ACC112 (cell line): ENCODE data around the gene AP5Z1.
A peak's percentile ranks its signal among the peaks of the same experiment; 100 is the strongest.

ENCODE experiments used
- H2AFZ ChIP-seq: fragments of 200-600 bp; sonication (generic); one replicate; pipeline ENCODE4 v1.6.0; 2017; ENCODE audit warnings: antibody characterized with exemption, low read length; ENCODE audit not compliant: unreplicated experiment
- H3K27ac ChIP-seq: fragments of 200-600 bp; sonication (generic); 2 replicates; pipeline ENCODE4 v1.5.1; 2014; ENCODE audit warnings: low read depth, mild to moderate bottlenecking, antibody characterized with exemption, low read length, moderate library complexity
- H3K27me3 ChIP-seq: fragments of 200-600 bp; sonication (generic); 2 replicates; pipeline ENCODE4 v1.6.1; 2014; ENCODE audit warnings: mild to moderate bottlenecking, antibody characterized with exemption, low read length, moderate library complexity, mixed read lengths; ENCODE audit not compliant: insufficient read depth
- H3K36me3 ChIP-seq: fragments of 200-600 bp; sonication (generic); 2 replicates; pipeline ENCODE4 v1.6.1; 2016; ENCODE audit warnings: mild to moderate bottlenecking, antibody characterized with exemption, low read length, moderate library complexity, mixed read lengths; ENCODE audit not compliant: insufficient read depth
- H3K4me1 ChIP-seq: fragments of 200-600 bp; sonication (generic); one replicate; pipeline ENCODE4 v1.6.1; 2016; ENCODE audit warnings: low read length, mixed read lengths; ENCODE audit not compliant: insufficient read depth, unreplicated experiment, control insufficient read depth
- H3K4me3 ChIP-seq: fragments of 200-600 bp; sonication (generic); 2 replicates; pipeline ENCODE4 v1.5.1; 2014; ENCODE audit warnings: mild to moderate bottlenecking, low read depth, low read length
- H3K79me2 ChIP-seq: fragments of 200-600 bp; sonication (generic); one replicate; pipeline ENCODE4 v1.6.0; 2016; ENCODE audit warnings: low read length; ENCODE audit not compliant: control insufficient read depth, unreplicated experiment, insufficient read depth

Gene AP5Z1

DNA sequence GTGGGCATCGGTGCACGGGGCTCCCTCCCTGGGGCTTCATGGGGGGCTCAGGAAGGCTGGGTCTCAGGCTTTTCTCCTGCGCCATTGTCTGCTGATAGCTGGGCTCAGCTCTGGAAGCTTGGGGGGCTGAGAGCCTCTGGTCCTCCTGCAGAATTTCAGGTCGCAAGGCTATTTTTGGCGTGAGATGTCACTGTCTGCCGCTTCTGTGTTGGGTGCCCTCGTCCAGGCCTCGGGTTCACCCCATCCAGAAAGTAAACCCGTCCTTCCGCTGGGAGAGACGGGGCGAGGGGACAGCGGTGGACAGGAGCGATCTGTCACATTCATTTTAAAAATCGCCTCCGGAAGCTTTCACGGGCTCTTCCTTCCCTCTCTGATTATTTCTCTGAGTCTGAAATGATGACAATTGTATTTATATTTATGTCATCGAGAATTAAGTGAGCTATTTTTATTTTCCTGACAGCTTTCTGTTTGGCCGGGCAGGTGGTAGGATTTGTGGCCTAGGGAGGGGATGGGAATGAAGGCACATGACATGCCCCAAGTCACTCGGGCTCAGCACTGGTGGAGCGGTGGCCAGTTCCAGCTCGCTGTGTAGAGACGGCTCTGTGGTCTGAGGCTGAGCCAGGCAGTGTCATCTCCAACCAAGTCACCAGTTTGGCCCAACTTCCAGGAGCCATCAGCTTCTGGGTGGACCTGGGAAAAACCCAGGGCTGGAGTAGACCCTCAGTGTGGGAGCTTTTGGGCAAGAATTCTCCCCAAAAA lies 40.7 kb upstream of the AP5Z1 start:
- Histone ChIP-seq H3K4me3 (no peak overlapping the region), H3K79me2 (peaks cover 60% of the 10 kb centered on the region), H3K36me3 (peaks cover 5% of the 10 kb centered on the region; the same call in 1 of the 2 replicates), H3K27me3 (no peaks in the 10 kb centered on the region), H3K27ac (no peak overlapping the region), H3K4me1 (peaks cover 16% of the 10 kb centered on the region), H2AFZ (no peak overlapping the region)

DNA sequence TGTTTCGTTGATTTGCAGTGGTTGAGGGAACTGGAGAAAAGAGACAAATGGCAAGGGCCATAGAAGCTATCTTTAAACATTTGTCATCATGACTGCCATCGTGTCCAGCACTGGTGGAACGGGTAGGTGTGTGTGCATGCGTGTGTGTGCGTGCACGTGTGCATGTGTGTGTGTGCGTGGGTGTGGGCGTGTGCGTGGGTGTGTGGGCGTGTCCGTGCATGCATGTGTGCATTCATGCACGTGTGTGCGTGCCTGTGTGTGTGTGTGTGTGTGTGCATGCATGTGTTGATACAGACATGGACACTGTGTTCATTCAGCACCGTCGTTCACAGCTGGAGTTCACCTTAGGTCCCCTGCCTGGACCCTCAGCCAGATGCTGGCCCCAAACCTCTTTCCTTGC lies 38.1 kb upstream of the AP5Z1 start:
- Histone ChIP-seq H2AFZ (no peak overlapping the region), H3K79me2 (peaks cover 53% of the 10 kb centered on the region), H3K36me3 (peaks cover 5% of the 10 kb centered on the region; the same call in 1 of the 2 replicates), H3K27me3 (no peaks in the 10 kb centered on the region), H3K27ac (no peak overlapping the region; the same call in 1 of the 2 replicates), H3K4me1 (peaks cover 16% of the 10 kb centered on the region), H3K4me3 (no peak overlapping the region)

DNA sequence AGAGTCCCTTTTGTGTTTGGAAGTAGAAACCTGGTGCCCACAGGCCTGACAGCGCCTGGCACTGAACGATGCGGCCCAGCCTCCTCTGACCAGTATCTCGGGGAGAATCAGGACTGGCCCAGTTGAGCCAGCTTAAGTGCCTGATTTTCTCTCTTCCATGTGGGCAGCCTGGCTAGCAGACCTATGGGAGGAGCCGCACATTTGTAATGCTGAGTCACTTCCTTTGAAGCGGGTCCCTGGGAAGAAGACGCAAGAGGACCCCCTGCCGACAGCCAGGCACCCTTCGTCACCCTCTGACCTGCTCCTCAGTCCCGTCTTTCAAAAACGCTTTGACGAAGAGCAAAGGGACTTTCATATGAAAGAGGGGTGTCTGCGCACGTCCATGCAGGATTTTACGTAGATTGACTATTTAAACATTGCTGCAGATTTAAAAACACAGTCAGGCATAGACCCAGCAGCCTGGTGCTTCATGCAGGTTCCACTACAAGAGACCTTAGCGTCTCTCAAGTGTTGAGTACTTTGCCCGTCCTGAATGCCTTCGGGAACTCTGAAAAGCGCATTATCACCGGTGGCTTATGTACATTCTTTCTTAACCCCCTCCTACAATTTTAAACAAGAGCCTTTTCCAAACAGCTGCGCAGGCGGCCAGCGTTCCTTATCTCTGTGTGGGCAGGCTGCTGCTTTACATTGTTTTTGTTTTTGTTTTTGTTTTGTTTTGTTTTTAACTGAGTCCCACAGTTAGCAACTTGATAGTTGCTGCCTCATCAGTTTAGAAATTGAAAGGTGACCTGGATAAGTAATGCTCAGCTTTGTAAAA lies 36.5 kb upstream of the AP5Z1 start:
- Histone ChIP-seq H3K4me1 (peaks cover 18% of the 10 kb centered on the region), H3K36me3 (peaks cover 5% of the 10 kb centered on the region; the same call in 1 of the 2 replicates), H3K4me3 (peak overlapping the region; percentile 45), H3K27ac (peak overlapping the region; percentile 94), H3K27me3 (no peaks in the 10 kb centered on the region), H2AFZ (no peak overlapping the region), H3K79me2 (peaks cover 45% of the 10 kb centered on the region)

DNA sequence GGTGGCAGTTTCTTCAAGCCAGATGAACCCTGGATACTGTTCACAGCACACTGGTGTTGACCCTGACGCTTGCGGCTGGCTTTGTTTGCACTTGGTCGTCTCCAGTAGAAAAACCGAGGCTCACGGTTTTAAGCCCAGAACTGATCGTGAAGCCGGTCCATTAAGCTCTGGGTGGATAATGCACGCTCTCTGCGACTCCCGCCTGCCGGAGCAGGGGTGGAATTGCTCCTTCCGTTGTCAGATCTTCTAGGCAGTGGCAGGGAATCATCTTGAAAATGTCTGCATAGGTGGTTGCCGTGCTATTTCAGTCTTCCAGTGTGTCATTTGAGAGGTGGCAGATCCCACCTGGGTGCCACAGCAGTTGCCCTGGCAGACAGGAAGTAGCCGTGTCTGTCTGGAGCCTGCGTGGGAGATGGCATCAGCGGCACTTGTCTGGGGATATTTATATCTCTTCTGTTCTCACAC lies 35.9 kb upstream of the AP5Z1 start:
- H3K79me2 ChIP-seq, result peaks cover 40% of the 10 kb centered on the region
- no peaks in the 10 kb centered on the region for H3K27me3 ChIP-seq
- H3K4me1 ChIP-seq, result peaks cover 24% of the 10 kb centered on the region

DNA sequence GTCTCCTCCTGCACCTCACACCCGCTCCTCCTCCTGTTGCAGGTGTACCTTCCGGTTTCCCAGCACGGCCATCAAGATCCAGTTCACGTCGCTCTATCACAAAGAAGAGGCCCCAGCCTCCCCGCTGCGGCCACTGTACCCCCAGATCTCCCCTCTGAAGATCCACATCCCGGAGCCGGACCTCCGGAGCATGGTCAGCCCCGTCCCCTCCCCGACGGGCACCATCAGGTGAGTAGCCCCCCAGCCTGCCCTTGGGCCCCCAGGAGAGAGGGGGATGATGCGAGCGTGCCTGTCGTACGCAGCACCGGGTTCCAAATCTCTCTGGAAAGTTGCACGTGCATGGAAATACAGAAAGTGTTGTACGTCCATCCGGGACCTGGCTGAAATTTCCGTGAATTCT lies 34.6 kb upstream of the AP5Z1 start:
- H2AFZ ChIP-seq, result no peak overlapping the region
- peaks cover 5% of the 10 kb centered on the region; the same call in 1 of the 2 replicates for H3K36me3 ChIP-seq
- no peaks in the 10 kb centered on the region for H3K27me3 ChIP-seq
- no peak overlapping the region for H3K27ac ChIP-seq
- H3K79me2 ChIP-seq, result peaks cover 30% of the 10 kb centered on the region
- H3K4me1 ChIP-seq, result peaks cover 31% of the 10 kb centered on the region
- H3K4me3 ChIP-seq, result no peak overlapping the region

More for the DNA sequence above, 35.9 kb upstream of the AP5Z1 start:
- H3K36me3 ChIP-seq, result peaks cover 5% of the 10 kb centered on the region; the same call in 1 of the 2 replicates
- H3K4me3 ChIP-seq, result peak overlapping the region; percentile 45
- H3K27ac ChIP-seq, result peak overlapping the region; percentile 94
- H2AFZ ChIP-seq, result no peak overlapping the region

DNA sequence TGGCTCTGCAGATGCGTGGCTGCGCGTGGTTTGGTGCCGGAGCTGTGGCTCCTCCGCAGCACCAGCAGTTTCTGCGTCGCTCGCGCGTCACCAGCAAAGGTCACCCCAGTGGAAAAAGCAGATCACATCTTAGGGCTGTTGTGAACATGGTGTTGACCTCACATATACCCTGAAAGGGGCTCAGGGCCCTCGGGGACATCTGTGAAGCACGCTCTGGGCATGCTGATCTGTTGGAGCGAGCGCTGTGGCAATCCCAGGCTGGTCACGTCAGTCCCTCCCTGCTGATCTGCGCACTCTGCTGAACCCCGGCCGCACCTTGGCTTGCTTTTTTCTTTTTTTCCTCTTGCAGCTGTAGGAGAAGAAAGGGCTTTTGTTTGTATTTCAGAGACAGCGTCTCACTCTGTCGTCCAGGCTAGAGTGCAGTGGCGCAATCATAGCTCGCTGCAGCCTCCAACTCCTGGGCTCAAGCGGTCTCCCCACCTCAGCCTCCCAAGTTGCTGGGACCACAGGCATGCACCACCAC lies 33.3 kb upstream of the AP5Z1 start:
- Histone ChIP-seq H3K4me1 (peaks cover 31% of the 10 kb centered on the region), H3K36me3 (peaks cover 5% of the 10 kb centered on the region; the same call in 1 of the 2 replicates), H3K4me3 (no peak overlapping the region), H3K79me2 (peaks cover 31% of the 10 kb centered on the region), H3K27ac (no peak overlapping the region), H2AFZ (no peak overlapping the region), H3K27me3 (no peaks in the 10 kb centered on the region)

DNA sequence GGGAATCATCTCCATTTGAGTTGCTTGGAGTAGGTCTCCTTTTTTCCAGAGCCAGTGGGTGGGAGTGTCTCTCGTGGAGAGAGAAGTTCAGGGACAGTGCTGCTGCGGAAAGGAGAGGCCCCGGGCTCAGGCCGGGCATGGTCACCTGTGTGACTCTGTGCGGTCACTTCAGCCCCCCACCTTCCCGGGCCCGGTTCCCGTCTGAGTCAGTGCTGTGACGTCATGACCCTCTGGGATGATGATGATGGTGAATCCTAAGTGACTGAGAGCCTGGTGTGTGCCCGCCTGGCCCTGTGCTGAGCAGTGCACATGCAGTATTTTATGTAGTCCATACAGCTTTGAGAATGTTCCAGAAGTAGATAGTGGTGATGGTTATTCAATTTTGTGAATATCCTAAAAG lies 32.6 kb upstream of the AP5Z1 start:
- Histone ChIP-seq H2AFZ (no peak overlapping the region), H3K4me3 (no peak overlapping the region), H3K27me3 (no peaks in the 10 kb centered on the region), H3K27ac (no peak overlapping the region), H3K36me3 (peaks cover 4% of the 10 kb centered on the region; the same call in 1 of the 2 replicates), H3K4me1 (peaks cover 31% of the 10 kb centered on the region), H3K79me2 (peaks cover 32% of the 10 kb centered on the region)

DNA sequence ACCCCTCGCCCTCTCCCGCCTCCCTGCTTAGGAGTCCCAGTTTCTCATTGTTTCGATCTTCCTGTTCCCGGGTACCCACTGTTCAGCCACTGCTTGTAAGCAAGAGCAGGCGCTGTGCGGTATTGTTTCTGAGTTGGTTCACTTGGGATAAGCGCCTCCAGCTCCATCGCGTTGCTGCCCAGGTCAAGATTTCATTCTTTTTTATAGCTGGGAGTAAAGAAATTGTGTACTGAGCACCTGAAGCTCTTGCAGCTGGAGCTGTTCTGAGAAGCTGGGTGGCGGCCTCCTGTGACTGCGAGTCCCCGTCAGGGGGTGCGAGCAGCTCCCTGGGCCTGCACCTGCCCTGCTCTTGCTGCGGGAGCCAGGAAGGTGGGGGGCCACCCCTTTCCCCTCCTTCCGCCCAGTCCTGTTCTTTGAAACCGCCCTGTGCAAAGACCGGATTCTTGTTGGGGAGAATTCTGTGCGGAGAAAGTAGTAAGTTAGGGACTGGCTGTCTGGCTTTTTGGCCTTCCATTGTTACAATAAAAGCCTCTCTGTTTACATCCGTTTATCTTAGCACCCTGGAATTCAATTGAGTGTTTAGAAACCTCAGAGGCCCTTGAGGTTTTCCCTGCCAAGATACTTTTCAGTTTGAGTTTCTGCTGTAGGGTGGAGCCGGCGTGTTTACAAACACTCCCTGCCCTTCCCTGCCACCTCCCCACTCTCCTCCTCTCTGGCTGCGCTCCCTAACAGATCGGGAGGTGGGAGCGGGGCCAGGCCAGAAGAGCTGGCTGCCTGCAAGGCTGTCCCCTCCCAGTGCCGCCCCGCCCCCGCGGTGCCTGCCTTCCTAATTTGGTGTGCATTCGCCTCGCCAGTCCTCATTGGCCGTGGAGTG lies 30.8 kb upstream of the AP5Z1 start:
- Histone ChIP-seq H3K4me3 (peak overlapping the region; percentile 73), H2AFZ (no peak overlapping the region), H3K79me2 (peaks cover 40% of the 10 kb centered on the region), H3K4me1 (peaks cover 16% of the 10 kb centered on the region), H3K36me3 (peaks cover 7% of the 10 kb centered on the region; the same call in 1 of the 2 replicates), H3K27me3 (no peaks in the 10 kb centered on the region), H3K27ac (peak overlapping the region; percentile 97)

DNA sequence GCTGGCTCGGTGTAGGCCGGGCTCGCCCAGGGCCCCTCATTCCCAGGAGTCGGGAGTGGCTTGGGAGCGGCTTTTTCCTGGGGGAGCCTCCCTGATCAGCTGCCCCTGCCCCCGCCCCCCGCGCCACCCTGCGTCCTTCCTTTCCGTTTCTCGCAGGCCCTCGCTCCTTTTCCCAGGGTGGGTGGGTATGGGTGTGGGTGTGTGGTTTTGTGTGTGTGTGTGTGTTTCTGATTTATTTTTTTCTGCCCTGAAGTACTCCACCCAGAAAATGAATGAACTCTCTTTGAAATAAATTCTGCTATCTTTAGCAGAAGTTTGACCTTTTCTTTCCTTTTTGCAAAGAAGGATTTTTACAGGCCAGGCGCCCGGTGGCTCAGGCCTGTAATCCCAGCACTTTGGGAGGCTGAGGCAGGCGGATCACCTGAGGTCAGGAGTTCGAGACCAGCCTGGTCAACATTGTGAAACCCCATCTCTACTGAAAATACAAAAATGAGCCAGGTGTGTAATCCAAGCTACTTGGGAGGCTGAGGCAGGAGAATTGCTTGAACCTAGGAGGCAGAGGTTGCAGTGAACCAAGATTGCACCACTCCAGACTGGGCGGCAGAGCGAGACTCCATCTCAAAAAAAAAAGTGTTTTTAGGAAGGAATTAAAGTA lies 30.0 kb upstream of the AP5Z1 start:
- no peak overlapping the region for H2AFZ ChIP-seq
- peaks cover 41% of the 10 kb centered on the region for H3K79me2 ChIP-seq
- H3K4me3 ChIP-seq, result peak overlapping the region; percentile 73
- H3K27ac ChIP-seq, result peak overlapping the region; percentile 97
- H3K4me1 ChIP-seq, result peaks cover 15% of the 10 kb centered on the region
- H3K27me3 ChIP-seq, result no peaks in the 10 kb centered on the region
- H3K36me3 ChIP-seq, result peaks cover 7% of the 10 kb centered on the region; the same call in 1 of the 2 replicates
